CD4-positive, CD25-positive, alpha-beta regulatory T cell (primary cell): ENCODE results near the gene SUPT4H1. TPM values are rescaled to one million over a fixed set of nuclear protein-coding genes. Genes with fewer than 3 reads are reported as not detected.
A peak's percentile ranks its signal among the peaks of the same experiment; 100 is the strongest.

Experiments used
- ATAC-seq, 2 donors: fragments of 150-1000 bp; cut with Tn5 transposase; one replicate each; pipeline ENCODE4 v1.10.0; 2021; ENCODE audit warnings: low read depth in 2 of 2, moderate number of reproducible peaks in 2 of 2, moderate library complexity in 1 of 2
- DNase-seq, 3 donors: peaks; one replicate each; pipeline versions ENCODE4 v3.0.0 to v3.0.0-alpha.2; 2012 to 2022; ENCODE audit warnings: mixed read lengths in 1 of 3
- H3K27ac ChIP-seq: one replicate; pipeline ENCODE4 v1.7.0; 2013; ENCODE audit warnings: mild to moderate bottlenecking, low read length; ENCODE audit not compliant: insufficient read depth, poor library complexity, severe bottlenecking
- H3K27me3 ChIP-seq: one replicate; pipeline ENCODE4 v1.7.0; 2013; ENCODE audit warnings: low read length; ENCODE audit not compliant: control insufficient read depth, insufficient read depth
- H3K36me3 ChIP-seq: one replicate; pipeline ENCODE4 v1.7.0; 2013; ENCODE audit warnings: mild to moderate bottlenecking, low read length, moderate library complexity; ENCODE audit not compliant: control insufficient read depth, insufficient read depth
- H3K4me1 ChIP-seq: 2 replicates; pipeline ENCODE4 v1.7.0; 2013; ENCODE audit warnings: mild to moderate bottlenecking, low read length; ENCODE audit not compliant: insufficient read depth, control insufficient read depth, poor library complexity, severe bottlenecking
- H3K4me3 ChIP-seq: one replicate; pipeline ENCODE4 v1.7.0; 2013; ENCODE audit warnings: low read depth, mild to moderate bottlenecking, low read length, moderate library complexity
- H3K9me3 ChIP-seq, 2 experiments: 1 replicate in 1 of 2; 2 replicates in 1 of 2; pipeline ENCODE4 v1.7.0; 2013; ENCODE audit warnings: low read length in 2 of 2, mild to moderate bottlenecking in 1 of 2, moderate library complexity in 1 of 2; ENCODE audit not compliant: control insufficient read depth in 2 of 2
- H3K27ac Mint-ChIP-seq, 3 donors: one replicate each; pipeline ENCODE4 v1.8.0; 2020 to 2022; ENCODE audit warnings: mild to moderate bottlenecking in 3 of 3, mixed read lengths in 3 of 3, moderate library complexity in 2 of 3
- H3K27me3 Mint-ChIP-seq: one replicate; pipeline ENCODE4 v1.8.0; 2022; ENCODE audit warnings: mild to moderate bottlenecking, mixed read lengths
- H3K36me3 Mint-ChIP-seq: one replicate; pipeline ENCODE4 v1.8.0; 2020; ENCODE audit warnings: mixed read lengths
- H3K4me1 Mint-ChIP-seq, 4 donors: one replicate each; pipeline ENCODE4 v1.8.0; 2020 to 2022; ENCODE audit warnings: mixed read lengths in 4 of 4, mild to moderate bottlenecking in 1 of 4
- H3K4me3 Mint-ChIP-seq, 4 donors: one replicate each; pipeline ENCODE4 v1.8.0; 2020 to 2022; ENCODE audit warnings: mild to moderate bottlenecking in 4 of 4, mixed read lengths in 4 of 4, moderate library complexity in 3 of 4
- H3K9me3 Mint-ChIP-seq, 7 donors: one replicate each; pipeline ENCODE4 v1.8.0; 2020 to 2022; ENCODE audit warnings: mixed read lengths in 7 of 7, mild to moderate bottlenecking in 3 of 7, moderate library complexity in 2 of 7
- polyA plus RNA-seq, 4 donors: library from polyadenylated mRNA; unstranded; fragments of 300-500 nt; fragmentation: Illumina TruSeq; gene quantifications; one replicate each; pipeline ENCODE4 v1.2.3, GENCODE V29; 2021
- total RNA-seq: library from RNA; stranded (reverse); gene quantifications from one replicate; pipeline ENCODE4 v1.2.3, GENCODE V29; 2022

The SUPT4H1 gene
- total and polyA plus RNA-seq, 5 donors from 2014 or later: 52.6 to 177 (median 126) TPM

DNA sequence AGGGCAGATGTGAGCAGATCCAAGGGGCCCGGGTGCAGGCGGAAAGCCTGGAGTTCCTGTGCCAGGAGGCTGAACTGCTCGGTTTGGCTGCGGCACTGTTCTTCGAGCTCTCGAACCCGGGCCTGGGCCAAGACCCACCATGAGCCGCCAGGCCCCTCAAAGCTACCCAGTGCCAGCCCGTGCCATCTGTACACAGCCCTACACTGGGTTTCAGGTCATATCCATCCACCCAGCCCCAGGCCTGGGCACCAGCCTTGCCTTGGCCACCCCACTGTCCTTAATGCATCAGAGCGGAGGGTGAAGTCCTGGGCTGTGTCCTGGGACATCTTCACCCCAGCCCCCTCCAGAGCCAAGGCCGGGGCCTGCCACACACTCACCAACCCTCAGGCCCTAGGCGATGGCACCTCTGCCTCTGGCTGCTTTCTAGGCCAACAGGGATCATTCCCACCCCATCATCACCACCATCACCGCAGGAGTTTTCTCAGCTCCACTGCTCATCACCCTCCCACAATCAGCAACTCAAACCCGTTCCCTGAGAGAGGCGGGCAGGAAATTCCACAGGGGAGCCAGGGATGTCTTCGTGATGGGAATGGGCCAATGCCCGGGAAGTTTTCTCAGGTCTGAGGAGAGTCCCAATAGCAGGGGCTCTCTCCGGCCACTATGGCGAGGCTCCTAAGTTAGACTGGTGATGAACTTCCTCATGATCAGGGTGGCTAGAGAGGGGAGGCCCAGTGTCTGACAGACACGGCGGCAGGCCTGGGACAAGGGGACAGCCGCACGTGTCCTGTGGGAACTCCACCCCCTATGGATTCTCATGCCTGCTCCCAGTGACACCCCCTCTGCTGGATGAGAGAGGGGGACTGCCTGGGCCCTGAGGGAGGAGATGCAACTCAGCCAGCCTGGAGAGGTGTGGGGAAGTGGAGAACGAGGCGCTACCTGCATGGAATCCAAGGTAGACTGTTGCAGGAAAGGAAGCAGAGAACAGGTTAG lies 32.5 kb downstream of the SUPT4H1 start:
- Mint-ChIP-seq H3K9me3 (no peaks in the 10 kb centered on the region), H3K27ac (peak overlapping the region in 2 of 3 donors; percentile 46 to 67), H3K4me1 (peaks cover 7 to 34% (median 15%) of the 10 kb centered on the region in 4 donors), H3K27me3 (no peaks in the 10 kb centered on the region), H3K4me3 (no peak overlapping the region), H3K36me3 (peaks cover 14% of the 10 kb centered on the region)
- DNase-seq (peak in 1 of 3 donors; percentile 0), ATAC-seq (no peak)
- H3K4me3 ChIP-seq: no peak overlapping the region
- H3K9me3 ChIP-seq: no peaks in the 10 kb centered on the region
- no peaks in the 10 kb centered on the region for H3K27me3 ChIP-seq
- H3K27ac ChIP-seq: peak overlapping the region; percentile 47
- peaks cover 15% of the 10 kb centered on the region for H3K4me1 ChIP-seq
- H3K36me3 ChIP-seq: peaks cover 2% of the 10 kb centered on the region

GRCh38 chr17:58318627-58319172 lies 33.3 kb downstream of the SUPT4H1 start:
- H3K9me3 ChIP-seq: no peaks in the 10 kb centered on the region
- peak overlapping the region; percentile 76 for H3K27ac ChIP-seq
- peaks cover 2% of the 10 kb centered on the region for H3K36me3 ChIP-seq
- H3K27me3 ChIP-seq: no peaks in the 10 kb centered on the region
- peaks cover 18% of the 10 kb centered on the region for H3K36me3 Mint-ChIP-seq
- H3K9me3 Mint-ChIP-seq: no peaks in the 10 kb centered on the region
- peak in 1 of 3 donors; percentile 0 for DNase-seq
- peak overlapping the region; percentile 63 to 87 (median 78) for H3K27ac Mint-ChIP-seq
- no peak overlapping the region for H3K4me3 ChIP-seq
- peaks cover 7 to 30% (median 15%) of the 10 kb centered on the region in 4 donors for H3K4me1 Mint-ChIP-seq
- H3K27me3 Mint-ChIP-seq: no peaks in the 10 kb centered on the region
- H3K4me3 Mint-ChIP-seq: no peak overlapping the region
- no peak for ATAC-seq
- H3K4me1 ChIP-seq: peaks cover 15% of the 10 kb centered on the region

GRCh38 chr17:58318065-58318481 lies 33.9 kb downstream of the SUPT4H1 start:
- no peaks in the 10 kb centered on the region for H3K27me3 Mint-ChIP-seq
- Histone ChIP-seq H3K9me3 (no peaks in the 10 kb centered on the region), H3K36me3 (peaks cover 2% of the 10 kb centered on the region), H3K4me1 (peaks cover 15% of the 10 kb centered on the region), H3K27ac (peak overlapping the region; percentile 76), H3K27me3 (no peaks in the 10 kb centered on the region), H3K4me3 (no peak overlapping the region)
- peak overlapping the region; percentile 78 to 94 (median 87) for H3K27ac Mint-ChIP-seq
- peaks cover 18% of the 10 kb centered on the region for H3K36me3 Mint-ChIP-seq
- H3K9me3 Mint-ChIP-seq: no peaks in the 10 kb centered on the region
- DNase-seq (peak in 1 of 3 donors; percentile 0), ATAC-seq (no peak)
- peaks cover 7 to 25% (median 15%) of the 10 kb centered on the region in 4 donors for H3K4me1 Mint-ChIP-seq
- no peak overlapping the region for H3K4me3 Mint-ChIP-seq

- peaks cover 1% of the 10 kb centered on the region for H3K36me3 ChIP-seq
- Mint-ChIP-seq H3K4me3 (peak overlapping the region; percentile 11 to 73 (median 40)), H3K27ac (peak overlapping the region; percentile 87 to 94 (median 92)), H3K4me1 (peaks cover 7 to 25% (median 15%) of the 10 kb centered on the region in 4 donors), H3K36me3 (peaks cover 21% of the 10 kb centered on the region), H3K9me3 (no peaks in the 10 kb centered on the region), H3K27me3 (no peaks in the 10 kb centered on the region)
- peak overlapping the region; percentile 0 for H3K4me3 ChIP-seq
- peak overlapping the region; percentile 76 for H3K27ac ChIP-seq
- H3K27me3 ChIP-seq: no peaks in the 10 kb centered on the region
- peaks cover 15% of the 10 kb centered on the region for H3K4me1 ChIP-seq
- H3K9me3 ChIP-seq: no peaks in the 10 kb centered on the region
- DNase-seq: peak; percentile 64 to 91 (median 84)
- ATAC-seq: peak; percentile 98
Observed at GRCh38 chr17:58317421-58318064, 34.5 kb downstream of the SUPT4H1 start.

DNA sequence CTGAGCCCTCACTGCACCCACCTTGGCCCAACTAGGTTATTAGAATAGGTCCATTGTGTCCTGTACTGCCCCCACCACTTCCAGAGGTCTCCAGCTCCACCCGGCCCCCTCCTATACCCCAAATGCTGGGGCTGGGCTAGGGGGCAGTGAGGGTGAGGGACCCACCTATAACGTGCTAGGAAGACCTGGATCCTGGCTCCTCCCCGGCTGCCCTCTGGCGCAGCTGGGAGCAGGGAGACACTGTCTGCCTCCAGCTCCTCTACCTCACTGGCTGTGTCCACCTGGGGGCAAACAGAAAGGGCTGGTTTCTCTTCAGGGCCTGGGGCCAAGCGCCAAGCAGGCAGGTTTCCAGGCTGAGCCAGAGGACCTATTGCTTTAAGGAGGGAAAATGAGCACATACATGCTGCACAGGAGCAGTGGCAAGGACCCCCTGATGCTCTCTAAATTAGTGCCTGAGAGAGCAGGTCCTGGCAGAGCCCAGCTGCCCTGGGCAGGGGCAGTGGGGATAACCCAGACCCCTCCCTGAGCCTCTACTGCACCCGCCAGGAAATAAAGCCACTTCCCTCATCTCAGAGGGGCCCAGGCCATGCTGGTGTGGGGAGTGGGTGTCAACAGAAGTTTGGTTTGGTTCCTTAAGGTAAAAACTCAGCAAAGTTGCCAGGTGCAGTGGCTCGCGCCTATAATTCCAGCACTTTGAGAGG lies 35.6 kb downstream of the SUPT4H1 start:
- Mint-ChIP-seq H3K27me3 (no peaks in the 10 kb centered on the region), H3K27ac (peak overlapping the region in 2 of 3 donors; percentile 87 to 92), H3K9me3 (no peaks in the 10 kb centered on the region), H3K36me3 (peaks cover 16% of the 10 kb centered on the region), H3K4me3 (no peak overlapping the region), H3K4me1 (peaks cover 7 to 19% (median 14%) of the 10 kb centered on the region in 4 donors)
- Histone ChIP-seq H3K27me3 (no peaks in the 10 kb centered on the region), H3K9me3 (no peaks in the 10 kb centered on the region), H3K27ac (no peak overlapping the region), H3K4me3 (no peak overlapping the region), H3K4me1 (peaks cover 15% of the 10 kb centered on the region), H3K36me3 (no peaks in the 10 kb centered on the region)
- DNase-seq (no peak), ATAC-seq (no peak)

- H3K27ac Mint-ChIP-seq: peak overlapping the region; percentile 60 to 82 (median 81)
Observed at GRCh38 chr17:58315750-58316149, 36.3 kb downstream of the SUPT4H1 start.

GRCh38 chr17:58315281-58315711 lies 36.7 kb downstream of the SUPT4H1 start:
- Histone ChIP-seq H3K4me1 (peaks cover 15% of the 10 kb centered on the region), H3K9me3 (no peaks in the 10 kb centered on the region), H3K27ac (no peak overlapping the region), H3K27me3 (no peaks in the 10 kb centered on the region), H3K4me3 (no peak overlapping the region), H3K36me3 (no peaks in the 10 kb centered on the region)
- ATAC-seq (no peak), DNase-seq (no peak)
- peaks cover 12% of the 10 kb centered on the region for H3K36me3 Mint-ChIP-seq
- H3K27ac Mint-ChIP-seq: peak overlapping the region; percentile 60 to 82 (median 81)
- no peaks in the 10 kb centered on the region for H3K9me3 Mint-ChIP-seq
- peak overlapping the region in 1 of 4 donors; percentile 14 for H3K4me3 Mint-ChIP-seq
- H3K27me3 Mint-ChIP-seq: no peaks in the 10 kb centered on the region
- peaks cover 7 to 19% (median 11%) of the 10 kb centered on the region in 4 donors for H3K4me1 Mint-ChIP-seq

More at GRCh38 chr17:58315750-58316149, 36.3 kb downstream of the SUPT4H1 start:
- H3K27me3 ChIP-seq: no peaks in the 10 kb centered on the region
- Mint-ChIP-seq H3K27me3 (no peaks in the 10 kb centered on the region), H3K9me3 (no peaks in the 10 kb centered on the region), H3K4me1 (peaks cover 7 to 19% (median 12%) of the 10 kb centered on the region in 4 donors), H3K4me3 (peak overlapping the region in 1 of 4 donors; percentile 14), H3K36me3 (peaks cover 13% of the 10 kb centered on the region)
- peaks cover 15% of the 10 kb centered on the region for H3K4me1 ChIP-seq
- no peak for DNase-seq
- no peak for ATAC-seq
- H3K4me3 ChIP-seq: no peak overlapping the region
- H3K9me3 ChIP-seq: no peaks in the 10 kb centered on the region
- no peaks in the 10 kb centered on the region for H3K36me3 ChIP-seq
- H3K27ac ChIP-seq: no peak overlapping the region
